ENCODE data around the gene MBD3L2. TPM values are rescaled to one million over a fixed set of nuclear protein-coding genes. Genes with fewer than 3 reads are reported as not detected.

Gene MBD3L2
- polyA plus RNA-seq, 3 donors: not detected

DNA sequence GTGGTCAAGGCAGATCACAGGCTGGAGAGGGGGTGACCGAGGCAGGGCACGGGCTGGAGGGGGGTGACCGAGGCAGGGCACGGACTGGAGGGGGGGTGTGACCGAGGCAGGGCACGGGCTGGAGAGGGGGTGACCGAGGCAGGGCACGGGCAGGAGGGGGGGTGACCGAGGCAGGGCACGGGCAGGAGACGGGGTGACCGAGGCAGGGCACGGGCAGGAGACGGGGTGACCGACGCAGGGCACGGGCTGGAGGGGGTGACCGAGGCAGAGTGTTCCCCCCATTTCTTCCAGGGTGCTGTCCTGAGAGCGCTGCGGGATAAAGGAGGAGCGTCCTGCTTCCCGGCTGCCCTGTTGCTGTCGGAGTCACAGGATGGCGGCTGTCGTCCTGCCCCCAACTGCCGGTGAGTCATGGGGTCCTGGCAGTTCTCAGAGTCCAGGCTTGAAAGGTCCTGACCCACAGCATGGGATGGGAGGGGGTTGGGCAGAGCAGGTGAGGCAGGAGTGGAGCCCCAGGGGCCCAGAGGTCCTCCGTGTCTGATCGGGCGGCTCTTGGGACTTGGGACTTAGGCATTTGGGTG, 25.7 kb downstream of the MBD3L2 start:
- peaks cover 73 to 93% of the 10 kb centered on the region in 2 donors for H3K36me3 Mint-ChIP-seq
- H3K4me3 Mint-ChIP-seq: no peak overlapping the region
- H3K4me2 ChIP-seq (replicated peaks; ENCODE audit: extremely low read depth, low read length, poor library complexity, severe bottlenecking): no peak overlapping the region
- peaks cover 28% of the 10 kb centered on the region for H3K79me2 ChIP-seq (ENCODE audit: insufficient read depth, low read length)
- H3K4me1 Mint-ChIP-seq: peaks cover 6% of the 10 kb centered on the region
- no peaks in the 10 kb centered on the region for H3K27me3 Mint-ChIP-seq (ENCODE audit: low read depth in 3 of 3)
- H3K27ac Mint-ChIP-seq: no peak overlapping the region
- H3K27me3 ChIP-seq (ENCODE audit: control insufficient read depth in 2 of 2, insufficient read depth in 2 of 2, low read length in 2 of 2): no peaks in the 10 kb centered on the region
- intact Hi-C loops (cut with micrococcal nuclease): no loop called here
- no peak overlapping the region for H3K27ac ChIP-seq (ENCODE audit: low read depth in 1 of 2, low read length in 2 of 2)
- no peak for TF ChIP-seq CTCF (IDR thresholded peaks at IDR 0.05)
- no peak overlapping the region for H3K4me3 ChIP-seq (replicated peaks in 1 of 3; ENCODE audit: low read depth in 2 of 3, low read length in 3 of 3)
- peaks cover 81 to 92% of the 10 kb centered on the region in 2 donors for H3K36me3 ChIP-seq (replicated peaks in 1 of 2; ENCODE audit: control insufficient read depth in 1 of 2, insufficient read depth in 2 of 2, low read length in 2 of 2)
- 99% methylated on average over 29 of the region's 29 CpGs for WGBS (ENCODE audit: insufficient coverage)
- peaks cover 7 to 10% of the 10 kb centered on the region in 2 donors for H3K4me1 ChIP-seq (ENCODE audit: control insufficient read depth in 1 of 2, insufficient read depth in 2 of 2, low read length in 2 of 2)
- H3K9me3 Mint-ChIP-seq: peaks cover 50 to 68% (median 61%) of the 10 kb centered on the region in 7 donors
- no peak overlapping the region for H3K9ac ChIP-seq (ENCODE audit: insufficient read depth, low read length, poor library complexity, severe bottlenecking)
- H4K20me1 ChIP-seq (ENCODE audit: insufficient read depth, low read length): no peaks in the 10 kb centered on the region
- no peak overlapping the region for H2AFZ ChIP-seq (ENCODE audit: insufficient read depth, low read depth, low read length, poor library complexity, severe bottlenecking)
- peaks cover 51 to 60% of the 10 kb centered on the region in 2 donors for H3K9me3 ChIP-seq (replicated peaks in 1 of 2; ENCODE audit: control insufficient read depth in 1 of 2, insufficient read depth in 1 of 2, low read length in 2 of 2)
- DNase-seq: no peak

DNA sequence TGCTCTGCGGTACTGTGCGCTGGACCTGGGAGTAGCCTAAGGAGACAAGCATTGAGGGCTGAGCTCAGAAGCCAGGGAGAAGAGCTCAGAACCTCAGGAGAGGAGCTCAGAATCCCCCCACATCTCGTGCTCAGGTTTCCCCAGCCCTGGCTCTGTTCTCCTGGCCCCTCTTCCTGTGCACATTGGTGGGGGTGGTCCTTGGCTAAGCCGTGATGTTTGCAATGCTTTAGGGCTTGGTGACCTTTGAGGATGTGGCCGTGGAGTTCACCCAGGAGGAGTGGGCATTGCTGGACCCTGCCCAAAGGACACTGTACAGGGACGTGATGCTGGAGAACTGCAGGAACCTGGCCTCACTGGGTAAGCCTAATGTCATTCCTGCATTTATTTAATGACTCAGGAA, 27.0 kb downstream of the MBD3L2 start:
- peaks cover 14% of the 10 kb centered on the region for H3K79me2 ChIP-seq (ENCODE audit: insufficient read depth, low read length)
- Mint-ChIP-seq H3K27ac (no peak overlapping the region), H3K9me3 (peaks cover 63 to 81% (median 75%) of the 10 kb centered on the region in 7 donors), H3K4me3 (no peak overlapping the region), H3K36me3 (peaks cover 83 to 99% of the 10 kb centered on the region in 2 donors), H3K27me3 (ENCODE audit: low read depth in 3 of 3) (no peaks in the 10 kb centered on the region), H3K4me1 (no peaks in the 10 kb centered on the region)
- peaks cover 91 to 97% of the 10 kb centered on the region in 2 donors for H3K36me3 ChIP-seq (replicated peaks in 1 of 2; ENCODE audit: control insufficient read depth in 1 of 2, insufficient read depth in 2 of 2, low read length in 2 of 2)
- H3K9me3 ChIP-seq (replicated peaks in 1 of 2; ENCODE audit: control insufficient read depth in 1 of 2, insufficient read depth in 1 of 2, low read length in 2 of 2): peaks cover 65 to 74% of the 10 kb centered on the region in 2 donors
- DNase-seq: no peak
- no peak for TF ChIP-seq CTCF (IDR thresholded peaks at IDR 0.05)
- no peak overlapping the region for H3K27ac ChIP-seq (ENCODE audit: low read depth in 1 of 2, low read length in 2 of 2)
- H4K20me1 ChIP-seq (ENCODE audit: insufficient read depth, low read length): no peaks in the 10 kb centered on the region
- no peaks in the 10 kb centered on the region for H3K27me3 ChIP-seq (ENCODE audit: control insufficient read depth in 2 of 2, insufficient read depth in 2 of 2, low read length in 2 of 2)
- H3K4me3 ChIP-seq (replicated peaks in 1 of 3; ENCODE audit: low read depth in 2 of 3, low read length in 3 of 3): no peak overlapping the region
- 100% methylated on average over 2 of the region's 6 CpGs for WGBS (ENCODE audit: insufficient coverage)
- H3K4me2 ChIP-seq (replicated peaks; ENCODE audit: extremely low read depth, low read length, poor library complexity, severe bottlenecking): no peak overlapping the region
- intact Hi-C loops (cut with micrococcal nuclease): no loop called here
- no peak overlapping the region for H2AFZ ChIP-seq (ENCODE audit: insufficient read depth, low read depth, low read length, poor library complexity, severe bottlenecking)
- no peak overlapping the region for H3K9ac ChIP-seq (ENCODE audit: insufficient read depth, low read length, poor library complexity, severe bottlenecking)
- H3K4me1 ChIP-seq (ENCODE audit: control insufficient read depth in 1 of 2, insufficient read depth in 2 of 2, low read length in 2 of 2): no peaks in the 10 kb centered on the region
